Activated T-cell treated with anti-CD3 and anti-CD28 coated beads for 24 hours (primary cell): ENCODE measurements around the gene NOCT.
A peak's percentile ranks its signal among the peaks of the same experiment; 100 is the strongest.
"Not testable (repeated sequence)": the region's sequence is repeated elsewhere in the genome, so short reads cannot be mapped to it uniquely, and the experiment has no call there.

Experiments used
- DNase-seq: peaks from one replicate; pipeline ENCODE4 v3.0.0-alpha.2; 2020; ENCODE audit warnings: low read depth

Gene NOCT

GRCh38 chr4:139048026-139048425 is 32.4 kb downstream of the NOCT start:
- no peak for DNase-seq

GRCh38 chr4:139050446-139050845 is 34.9 kb downstream of the NOCT start:
- no peak for DNase-seq

GRCh38 chr4:139053909-139054308 is 38.3 kb downstream of the NOCT start:
- DNase-seq: no peak

- DNase-seq: no peak
Observed at GRCh38 chr4:139054791-139055505, 39.4 kb downstream of the NOCT start.

DNA sequence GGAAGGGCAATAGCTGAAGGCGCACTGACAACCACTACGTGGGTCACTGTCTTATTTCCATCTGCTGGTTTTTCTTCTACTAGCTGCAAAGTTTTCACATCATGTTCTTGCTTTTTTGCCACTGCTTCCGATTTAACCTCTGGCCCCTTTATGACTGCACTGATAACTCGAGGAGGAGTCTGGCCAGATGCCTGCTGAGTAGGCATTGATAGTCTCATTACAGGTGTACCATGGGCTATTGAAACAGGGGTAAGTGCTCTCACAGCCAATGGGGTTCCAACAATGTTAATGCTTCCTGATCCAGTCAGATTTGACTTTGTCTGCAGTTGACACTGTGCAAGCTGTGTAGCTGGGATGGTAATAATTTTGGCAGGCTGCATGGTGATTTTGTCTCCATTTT is 43.4 kb downstream of the NOCT start:
- not testable (repeated sequence) for DNase-seq

GRCh38 chr4:139060591-139060990 is 45.0 kb downstream of the NOCT start:
- no peak for DNase-seq

DNA sequence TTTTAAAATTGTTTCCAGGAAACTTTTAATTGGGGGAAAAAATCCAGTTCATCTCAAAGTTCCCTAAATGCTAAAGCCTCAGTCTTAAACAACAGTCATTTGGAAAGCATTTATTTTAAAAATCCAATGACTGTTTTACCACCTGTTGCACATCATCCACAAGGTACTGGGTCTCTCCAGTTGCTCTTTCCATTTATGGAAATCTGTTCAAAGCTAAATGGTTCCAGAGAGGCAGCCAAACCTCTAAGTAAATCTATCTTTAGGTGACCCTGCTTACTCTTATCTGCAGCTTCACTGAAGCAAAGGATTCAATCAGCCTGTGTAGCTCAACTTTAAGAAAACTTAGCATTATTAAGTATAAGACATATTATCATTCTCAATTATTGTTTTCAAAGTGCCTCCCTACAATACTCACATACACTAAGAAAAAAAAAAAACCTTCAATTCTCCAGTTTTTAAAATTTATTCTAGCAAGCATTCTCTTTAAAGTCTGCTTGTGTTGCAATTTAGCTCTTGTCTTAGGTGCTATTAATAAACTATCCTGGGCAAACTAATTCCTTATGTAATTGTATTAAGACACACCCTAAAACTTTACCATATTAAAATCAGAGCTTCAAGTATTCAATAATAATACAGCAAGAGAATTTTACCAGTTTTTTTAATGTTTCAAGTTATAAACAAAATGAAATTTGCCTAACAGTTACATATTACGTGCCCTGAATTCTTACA is 60.6 kb downstream of the NOCT start:
- DNase-seq: no peak

DNA sequence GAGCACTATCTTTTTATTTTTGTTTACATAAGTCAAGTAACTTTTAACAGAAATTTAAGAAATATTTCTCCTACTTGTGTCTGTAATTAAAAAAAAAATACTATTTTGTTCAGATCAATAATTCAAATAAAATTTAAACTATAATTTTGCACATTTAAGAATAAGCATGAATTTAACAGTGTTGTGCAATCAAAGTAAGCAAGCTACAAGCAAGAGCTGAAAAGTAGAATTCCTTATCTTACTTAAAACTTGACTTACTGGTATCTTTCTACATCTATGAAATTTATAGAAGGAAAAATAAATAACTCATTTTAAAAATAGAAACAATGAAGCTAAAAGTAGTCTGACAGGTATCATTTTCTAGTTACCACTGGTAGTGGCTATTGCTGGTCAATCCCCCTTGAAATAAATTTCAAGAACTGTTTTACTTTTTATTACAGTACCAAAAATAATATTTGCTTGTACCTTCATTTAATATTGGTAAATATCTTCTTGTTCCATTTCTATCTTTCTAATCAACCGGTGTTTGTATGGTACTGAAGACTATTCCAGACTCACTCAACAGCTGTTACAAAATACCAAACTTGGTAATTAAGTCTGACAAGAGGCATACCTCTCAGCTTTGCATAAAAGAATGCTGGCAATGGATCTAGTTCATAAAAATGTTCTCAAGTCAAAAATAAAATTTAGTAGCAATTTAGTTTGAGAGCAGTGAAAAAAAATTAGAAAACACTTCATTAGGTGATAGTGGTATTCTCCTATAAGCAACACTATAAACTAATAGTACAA is 62.2 kb downstream of the NOCT start:
- no peak for DNase-seq

DNA sequence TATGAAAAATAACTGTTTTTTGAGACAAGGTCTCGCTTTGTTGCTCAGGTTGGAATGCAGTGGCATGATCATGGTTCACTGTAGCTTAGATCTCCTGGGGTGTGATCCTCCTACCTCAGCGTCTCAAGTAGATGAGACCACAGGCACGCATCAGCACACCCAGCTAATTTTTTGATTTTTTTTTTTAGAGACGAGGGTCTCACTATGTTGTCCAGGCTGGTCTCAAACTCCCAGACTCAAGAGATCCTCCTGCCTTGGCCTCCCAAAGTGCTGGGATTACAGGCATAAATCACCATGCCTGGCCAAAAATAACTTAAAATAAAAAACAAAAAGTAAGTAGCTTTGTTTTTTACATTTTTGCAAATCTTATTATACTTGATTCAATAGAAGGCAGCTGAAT is 63.3 kb downstream of the NOCT start:
- DNase-seq: no peak

DNA sequence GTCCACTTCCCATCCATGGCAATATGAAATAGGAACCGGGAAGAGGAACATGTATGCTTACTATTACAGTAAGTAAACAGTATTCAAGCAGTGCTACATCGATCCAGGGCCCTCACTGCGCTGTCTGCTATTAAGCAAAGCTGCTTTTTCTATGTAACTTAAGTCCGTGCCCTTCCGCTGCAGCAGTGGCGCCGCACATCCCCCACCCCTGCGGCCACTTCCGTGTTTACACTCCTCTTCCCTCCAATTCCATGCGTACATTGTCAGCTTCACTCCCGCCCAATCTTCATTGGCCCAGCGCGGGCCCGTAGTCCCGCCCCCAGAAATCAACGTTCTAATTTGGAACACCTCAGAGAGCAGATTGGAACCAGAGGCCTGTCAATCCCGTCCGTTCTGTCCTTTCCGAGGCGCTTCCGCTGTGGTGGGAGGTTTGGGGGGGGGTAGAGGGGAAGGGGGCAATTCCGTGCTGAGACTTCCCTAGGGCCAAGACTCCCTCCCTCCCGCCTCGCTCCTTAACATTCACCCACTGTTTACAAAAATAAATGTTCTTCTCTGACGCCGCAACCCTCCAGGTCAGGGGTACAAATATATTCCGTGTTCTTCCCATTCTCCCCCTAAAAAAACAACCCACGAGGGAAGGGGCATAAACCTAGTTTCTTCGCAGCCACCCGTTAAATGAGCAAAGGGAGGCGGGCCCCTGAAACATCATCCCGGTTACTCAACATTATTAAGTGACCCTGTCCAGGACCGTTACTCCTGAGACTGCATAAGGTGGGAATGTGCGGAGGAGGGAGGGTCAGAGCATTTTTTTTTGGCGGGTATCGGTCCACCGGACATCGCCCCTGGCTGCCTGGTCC is 67.4 kb downstream of the NOCT start:
- peak; percentile 88 for DNase-seq

GRCh38 chr4:139083607-139083955 is 68.0 kb downstream of the NOCT start:
- DNase-seq: no peak

GRCh38 chr4:139083956-139084803 is 68.6 kb downstream of the NOCT start:
- peak; percentile 80 for DNase-seq

DNA sequence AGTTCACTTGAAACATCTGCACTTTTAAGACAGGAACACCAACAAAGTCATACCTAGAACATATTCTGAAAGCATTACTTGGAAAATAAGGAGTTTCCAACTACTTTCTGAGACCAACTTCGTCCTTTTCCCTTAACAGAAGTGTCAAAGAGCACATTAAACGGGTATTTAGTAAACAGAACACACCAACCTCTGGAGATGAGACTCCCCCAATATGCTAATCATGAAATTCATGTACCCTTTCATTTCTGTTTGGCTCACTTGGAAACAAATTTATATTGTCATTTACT is 69.2 kb downstream of the NOCT start:
- DNase-seq: no peak

DNA sequence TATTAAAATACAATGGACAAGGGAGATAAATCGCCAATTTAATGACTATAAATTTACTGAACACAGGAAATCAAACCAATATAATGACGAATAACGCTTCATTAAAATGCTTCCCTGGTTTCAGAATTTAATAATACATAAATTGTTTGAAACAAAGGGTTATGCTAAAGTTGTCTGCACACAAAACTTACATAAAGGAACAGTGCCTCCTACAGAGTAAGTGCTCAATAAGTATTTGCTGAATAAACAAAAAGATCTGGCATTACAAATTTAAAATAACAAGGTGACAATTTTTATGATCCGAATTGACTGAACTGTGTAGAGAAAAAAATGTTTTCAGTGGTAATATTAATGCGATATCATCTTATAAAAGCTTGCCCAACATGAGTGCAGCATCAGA is 69.6 kb downstream of the NOCT start:
- no peak for DNase-seq

- no peak for DNase-seq
Observed at GRCh38 chr4:139092271-139092670, 76.7 kb downstream of the NOCT start.
